Spleen (tissue), 7 donors: ENCODE measurements around the gene DNAAF5.

ENCODE experiments used
- POLR2A ChIP-seq, 3 donors: fragments of 450-650 bp; IDR thresholded peaks; one replicate each; pipeline ENCODE4 v1.5.1; 2017; ENCODE audit warnings: antibody characterized with exemption in 3 of 3, mild to moderate bottlenecking in 1 of 3
- POLR2AphosphoS5 ChIP-seq, 3 donors: sonication (generic); formaldehyde crosslinking; IDR thresholded peaks; one replicate each; pipeline ENCODE4 v1.5.1; 2017; ENCODE audit warnings: antibody characterized with exemption in 3 of 3
- TF ChIP-seq, protein P1 (sequence below), 11 experiments: fragments of 200-600 bp in 7 of 11; fragments of 450-650 bp in 4 of 11; sonication (generic) in 4 of 11; IDR thresholded peaks in 8 of 11; conservative IDR thresholded peaks in 3 of 11; 1 replicate in 7 of 11; 2 replicates in 4 of 11; pipeline versions ENCODE4 v1.4.0 to v1.8.0; 2016 to 2021; ENCODE audit warnings: antibody characterized with exemption in 11 of 11, inconsistent platforms in 4 of 11, mild to moderate bottlenecking in 1 of 11
- donor health status: DM: no; HTN: no; CAD: no; lungs with moderate emphysema.
- donor health status: DM: no; HTN: no; CAD: no.
- donor health status: DM: no; HTN: no; CAD: no.

DNA sequence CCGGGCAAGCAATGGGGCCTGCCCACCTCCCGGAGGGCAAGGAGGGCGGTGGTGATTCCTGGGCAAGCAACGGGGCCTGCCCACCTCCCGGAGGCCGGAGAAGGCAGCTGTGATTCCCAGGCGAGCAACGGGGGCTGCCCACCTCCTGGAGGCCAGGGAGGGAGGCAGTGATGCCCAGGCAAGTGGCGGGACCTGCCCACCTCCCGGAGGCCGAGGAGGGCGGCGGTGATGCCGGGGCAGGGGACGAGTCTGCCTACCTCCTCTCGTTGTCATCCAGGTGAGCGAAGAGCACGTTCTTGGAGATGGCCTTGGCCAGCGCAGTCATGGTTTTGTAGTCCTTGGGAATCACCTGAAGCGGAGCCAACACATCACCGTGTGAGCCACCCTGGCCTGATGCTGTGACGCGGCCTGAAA lies 49.5 kb upstream of the DNAAF5 start:
- TF ChIP-seq, protein P1, sequence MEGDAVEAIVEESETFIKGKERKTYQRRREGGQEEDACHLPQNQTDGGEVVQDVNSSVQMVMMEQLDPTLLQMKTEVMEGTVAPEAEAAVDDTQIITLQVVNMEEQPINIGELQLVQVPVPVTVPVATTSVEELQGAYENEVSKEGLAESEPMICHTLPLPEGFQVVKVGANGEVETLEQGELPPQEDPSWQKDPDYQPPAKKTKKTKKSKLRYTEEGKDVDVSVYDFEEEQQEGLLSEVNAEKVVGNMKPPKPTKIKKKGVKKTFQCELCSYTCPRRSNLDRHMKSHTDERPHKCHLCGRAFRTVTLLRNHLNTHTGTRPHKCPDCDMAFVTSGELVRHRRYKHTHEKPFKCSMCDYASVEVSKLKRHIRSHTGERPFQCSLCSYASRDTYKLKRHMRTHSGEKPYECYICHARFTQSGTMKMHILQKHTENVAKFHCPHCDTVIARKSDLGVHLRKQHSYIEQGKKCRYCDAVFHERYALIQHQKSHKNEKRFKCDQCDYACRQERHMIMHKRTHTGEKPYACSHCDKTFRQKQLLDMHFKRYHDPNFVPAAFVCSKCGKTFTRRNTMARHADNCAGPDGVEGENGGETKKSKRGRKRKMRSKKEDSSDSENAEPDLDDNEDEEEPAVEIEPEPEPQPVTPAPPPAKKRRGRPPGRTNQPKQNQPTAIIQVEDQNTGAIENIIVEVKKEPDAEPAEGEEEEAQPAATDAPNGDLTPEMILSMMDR (IDR thresholded peaks at IDR 0.05 in 8 of 11, conservative IDR thresholded peaks at IDR 0.05 in 3 of 11): no peak
- no peak for TF ChIP-seq POLR2AphosphoS5 (IDR thresholded peaks at IDR 0.05)
- no peak for TF ChIP-seq POLR2A (IDR thresholded peaks at IDR 0.05)
